ENCODE results near the gene MRPL40.

- no peak for TF ChIP-seq CTCF (tag by site-specific recombination; IDR thresholded peaks at IDR 0.05)
- no peak for TF ChIP-seq ZNF239 (tag by site-specific recombination; IDR thresholded peaks at IDR 0.05)
- no peak for TF ChIP-seq INSM2 (tag by site-specific recombination; IDR thresholded peaks at IDR 0.05)
- no peak for TF ChIP-seq OSR2 (tag by site-specific recombination; IDR thresholded peaks at IDR 0.05)
- TF ChIP-seq ZNF791 (tag by site-specific recombination; IDR thresholded peaks at IDR 0.05): no peak
- no peak for TF ChIP-seq ATF2 (tag by site-specific recombination; IDR thresholded peaks at IDR 0.05; ENCODE audit: low read depth)
- no peak for TF ChIP-seq ZNF174 (tag by site-specific recombination; IDR thresholded peaks at IDR 0.05)
- TF ChIP-seq REST (tag by site-specific recombination; IDR thresholded peaks at IDR 0.05): no peak
- TF ChIP-seq ZNF362 (tag by site-specific recombination; IDR thresholded peaks at IDR 0.05): no peak
- TF ChIP-seq ZNF777 (tag by site-specific recombination; IDR thresholded peaks at IDR 0.05; ENCODE audit: borderline replicate concordance): no peak
- no peak for TF ChIP-seq PBX3 (CRISPR knock-in tag; IDR thresholded peaks at IDR 0.05)
Observed at GRCh38 chr22:19448739-19449421, 16.5 kb downstream of the MRPL40 start.
